Breast epithelium (tissue), 3 donors: Measurements from ENCODE around the gene SPN.

Experiments used
- CTCF ChIP-seq, 3 donors: fragments of 450-650 bp; IDR thresholded peaks; one replicate each; pipeline ENCODE4 v1.5.1; 2016 to 2017; ENCODE audit warnings: antibody characterized with exemption in 3 of 3, mild to moderate bottlenecking in 3 of 3, moderate library complexity in 3 of 3
- POLR2A ChIP-seq: fragments of 450-650 bp; IDR thresholded peaks from one replicate; pipeline ENCODE4 v1.6.1; 2016; ENCODE audit warnings: antibody characterized with exemption, mild to moderate bottlenecking, moderate library complexity
- POLR2AphosphoS5 ChIP-seq, 3 donors: sonication (generic); formaldehyde crosslinking; IDR thresholded peaks; one replicate each; pipeline ENCODE4 v1.6.1; 2017; ENCODE audit warnings: antibody characterized with exemption in 3 of 3

DNA sequence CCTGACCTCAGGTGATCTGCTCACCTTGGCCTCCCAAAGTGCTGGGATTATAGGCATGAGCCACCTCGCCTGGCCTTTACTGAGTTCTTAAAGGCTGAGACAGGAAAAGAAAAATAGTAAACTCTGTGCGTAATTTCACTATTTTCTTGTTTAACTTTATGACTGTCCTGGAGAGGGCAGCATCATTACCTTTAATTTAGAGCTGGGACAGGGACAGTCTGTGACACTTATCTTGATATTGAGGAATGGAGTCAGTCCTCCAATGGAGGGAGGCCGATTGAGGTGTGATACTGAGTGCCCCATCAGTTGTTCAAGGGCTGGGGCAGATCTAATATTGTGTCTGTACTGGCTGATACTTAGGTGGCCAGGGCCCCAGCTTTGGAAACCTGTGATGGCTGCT is 21.5 kb upstream of the SPN start:
- no peak for TF ChIP-seq CTCF (IDR thresholded peaks at IDR 0.05)
- no peak for TF ChIP-seq POLR2AphosphoS5 (IDR thresholded peaks at IDR 0.05)
- no peak for TF ChIP-seq POLR2A
